HG03159 (cell line): ENCODE results near the gene SIKE1.
"Not testable (repeated sequence)": the region's sequence is repeated elsewhere in the genome, so short reads cannot be mapped to it uniquely, and the experiment has no call there.

Source experiments
- ATAC-seq: cut with Tn5 transposase; IDR thresholded peaks from one replicate; pipeline ENCODE4 v1.9.1; 2021; ENCODE audit warnings: mild to moderate bottlenecking, moderate library complexity; ENCODE audit not compliant: unreplicated experiment

Gene SIKE1

DNA sequence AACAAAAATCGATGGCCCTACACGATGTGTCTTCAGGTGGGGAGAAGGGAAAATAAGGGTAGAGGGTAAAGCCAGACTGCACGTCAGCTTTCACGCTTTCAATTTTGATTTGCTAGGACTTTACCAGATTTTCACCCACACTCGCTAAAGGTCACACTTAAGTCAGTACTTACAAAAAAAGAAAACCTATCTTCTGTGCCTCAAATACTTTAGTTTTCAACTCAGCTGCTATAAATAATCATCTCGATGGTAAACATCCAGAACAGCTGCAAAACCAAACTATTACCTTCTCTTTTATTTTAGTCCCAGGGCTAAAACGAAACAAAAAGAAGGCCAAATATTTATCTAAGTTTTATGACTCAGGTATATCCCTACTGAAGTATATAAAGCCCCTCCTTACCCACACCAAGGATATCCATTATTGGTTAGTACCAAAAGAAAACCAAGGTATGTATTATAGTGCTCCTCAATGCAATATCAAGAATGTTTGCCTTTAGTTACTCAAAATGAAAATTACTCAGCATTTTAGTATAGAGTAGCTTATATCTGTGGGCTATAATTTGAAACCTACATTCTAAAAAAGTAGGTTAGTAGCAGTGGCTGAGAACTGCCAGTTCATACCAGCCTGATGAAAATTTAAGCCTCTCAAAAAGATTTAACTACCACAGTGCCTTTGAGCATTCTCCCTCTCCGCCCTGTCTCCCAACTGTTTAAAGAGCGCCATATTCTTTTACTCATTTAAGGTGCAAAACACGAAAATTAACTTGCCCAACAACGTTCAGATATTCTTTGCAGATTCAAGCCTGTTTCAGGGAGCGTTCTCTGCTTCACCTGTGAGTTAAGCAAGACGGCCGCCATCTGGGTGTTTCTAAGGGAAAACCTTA lies 24.2 kb downstream of the SIKE1 start:
- ATAC-seq, result no peak

DNA sequence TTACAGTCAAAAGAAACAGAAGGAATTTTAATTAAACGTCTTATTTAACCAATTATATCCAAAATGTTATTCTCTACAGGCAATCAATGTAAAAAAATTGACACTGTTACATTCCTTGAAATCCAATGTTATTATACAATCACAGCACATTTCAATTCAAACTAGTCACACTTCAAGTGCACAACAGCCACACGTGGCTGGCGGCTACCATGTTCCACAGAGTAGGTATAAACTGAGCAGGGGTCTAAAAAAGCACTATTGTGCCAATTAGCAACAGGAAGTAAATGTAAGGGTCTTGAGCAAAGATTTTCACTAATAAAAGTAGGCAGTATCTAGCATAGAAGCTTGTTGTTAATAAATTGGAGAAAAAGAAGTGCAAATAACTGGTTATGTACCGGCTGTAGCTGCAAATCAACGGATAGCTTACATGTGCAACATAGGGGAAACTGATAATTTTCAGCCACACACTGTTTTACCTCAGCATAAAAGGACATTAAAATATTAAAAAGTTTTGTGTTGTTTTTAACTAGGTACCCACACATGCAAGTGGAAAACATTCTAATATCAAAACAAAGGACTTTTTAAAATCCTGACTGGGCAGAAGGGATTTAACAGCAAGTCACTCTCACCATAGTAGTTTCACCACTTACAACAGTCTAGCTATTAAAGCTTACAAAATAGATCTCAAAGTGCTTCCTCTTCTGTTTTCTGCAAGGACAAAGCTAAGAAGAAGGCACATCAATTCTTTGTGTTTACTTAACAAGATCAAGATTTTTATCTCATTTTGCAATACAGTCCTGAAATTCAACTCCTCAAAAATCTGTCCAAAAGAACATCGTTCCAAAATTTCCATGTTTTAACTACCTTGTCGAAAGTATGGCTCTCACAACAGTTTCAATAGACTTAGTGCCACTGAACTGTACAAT lies 25.2 kb downstream of the SIKE1 start:
- ATAC-seq, result no peak

DNA sequence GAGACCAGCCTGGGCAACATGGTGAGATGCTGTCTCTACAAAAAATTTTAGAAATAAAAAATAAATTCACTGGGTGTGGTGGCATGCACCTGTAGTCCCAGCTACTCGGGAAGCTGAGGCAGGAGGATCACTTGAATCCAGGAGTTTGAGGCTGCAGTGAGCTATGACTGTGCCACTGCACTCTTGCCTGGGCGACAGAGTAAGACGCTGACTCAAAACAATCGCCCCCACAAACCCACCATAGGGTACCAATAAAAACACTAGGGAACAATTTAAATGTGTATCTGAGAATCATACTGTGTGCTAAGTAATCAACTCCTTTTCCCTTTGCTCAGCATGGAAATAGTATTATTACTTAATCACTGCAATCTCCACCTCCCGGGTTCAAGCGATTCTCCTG lies 26.8 kb downstream of the SIKE1 start:
- not testable (repeated sequence) for ATAC-seq

DNA sequence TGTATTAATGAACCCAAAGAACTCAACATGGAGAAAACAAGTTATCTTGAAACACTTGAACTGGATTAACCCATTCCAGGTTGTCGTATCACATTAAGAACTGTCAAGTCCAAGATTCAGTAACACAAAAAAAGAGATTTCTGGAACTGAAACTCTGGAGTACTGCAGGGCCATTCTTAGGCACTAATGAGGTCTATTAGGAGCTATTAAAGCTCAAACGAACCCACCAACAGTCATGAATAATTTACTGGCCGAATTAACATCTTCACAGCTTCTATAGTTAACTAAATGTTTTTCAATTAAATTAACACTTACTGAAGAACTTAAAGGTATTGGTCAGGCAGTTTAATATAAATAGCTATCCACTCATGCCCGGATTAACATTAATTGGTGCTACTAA lies 27.3 kb downstream of the SIKE1 start:
- ATAC-seq, result no peak

DNA sequence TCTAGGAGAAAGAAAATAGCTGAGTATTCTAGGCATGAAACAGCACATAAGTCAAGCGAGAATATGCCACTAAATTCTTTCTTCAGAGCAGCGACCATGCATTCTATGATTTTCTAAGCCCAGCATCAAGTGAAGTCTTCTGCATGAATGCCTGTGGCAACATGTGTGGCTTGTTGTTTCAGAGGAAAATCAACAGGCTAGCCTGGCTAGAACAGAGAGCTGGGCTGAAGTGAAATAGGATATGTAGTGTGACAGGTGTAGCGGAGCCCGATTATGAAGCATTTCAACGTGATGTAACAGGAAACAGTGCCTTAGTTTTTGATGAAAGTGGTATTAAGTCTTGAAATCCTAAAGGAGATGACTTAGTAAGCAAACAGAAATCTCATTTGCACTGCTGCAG lies 29.7 kb downstream of the SIKE1 start:
- ATAC-seq, result no peak

DNA sequence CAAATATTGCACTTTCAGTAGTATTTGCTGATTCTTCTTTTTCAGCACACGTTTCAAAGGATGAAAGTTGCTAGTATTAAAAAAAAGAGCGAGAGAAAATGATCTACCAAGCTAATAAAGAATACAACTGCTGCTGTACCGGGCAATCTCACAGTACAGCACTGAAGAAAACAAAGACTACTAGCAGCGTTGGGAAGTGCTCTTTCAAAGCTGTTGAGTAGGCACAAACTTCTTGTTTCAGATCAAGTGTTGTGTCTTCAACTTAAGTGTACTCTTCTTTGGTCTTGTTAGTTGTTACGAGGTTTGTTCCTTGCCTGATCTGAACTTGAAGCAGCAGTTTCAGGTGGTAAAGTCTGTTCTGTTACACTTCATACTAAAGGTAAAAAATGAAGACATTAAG lies 30.6 kb downstream of the SIKE1 start:
- no peak for ATAC-seq

DNA sequence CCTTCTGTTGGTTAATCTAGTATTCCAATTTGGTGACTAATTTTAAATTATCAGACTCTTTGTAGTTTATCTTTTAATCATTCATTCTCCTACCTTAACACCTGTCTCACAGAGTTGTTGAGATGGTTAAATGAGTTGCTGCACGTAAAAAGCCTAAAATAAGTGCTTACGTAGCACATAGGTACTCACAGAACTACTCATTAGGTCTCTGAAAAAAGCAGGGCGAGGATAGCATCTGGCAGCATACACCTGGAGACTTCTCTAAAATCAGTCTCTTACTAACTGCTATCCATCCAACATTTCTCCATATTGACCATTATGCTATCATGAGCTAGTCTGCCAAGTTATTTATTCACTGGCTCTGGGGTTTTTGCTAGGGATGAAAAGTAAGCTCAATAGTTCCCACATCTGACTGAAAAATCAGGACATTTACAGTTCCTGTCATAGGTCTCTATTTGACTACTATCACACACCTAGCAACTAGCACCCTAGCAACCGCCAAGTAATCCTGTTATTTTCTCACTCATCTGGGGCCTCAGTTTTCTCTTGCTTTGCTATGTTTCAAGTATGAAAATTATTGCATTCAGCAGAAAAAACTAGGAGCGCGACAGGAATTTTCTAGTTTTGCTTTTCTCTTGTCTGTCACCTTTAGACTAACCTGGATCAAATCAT lies 33.9 kb downstream of the SIKE1 start:
- no peak for ATAC-seq

DNA sequence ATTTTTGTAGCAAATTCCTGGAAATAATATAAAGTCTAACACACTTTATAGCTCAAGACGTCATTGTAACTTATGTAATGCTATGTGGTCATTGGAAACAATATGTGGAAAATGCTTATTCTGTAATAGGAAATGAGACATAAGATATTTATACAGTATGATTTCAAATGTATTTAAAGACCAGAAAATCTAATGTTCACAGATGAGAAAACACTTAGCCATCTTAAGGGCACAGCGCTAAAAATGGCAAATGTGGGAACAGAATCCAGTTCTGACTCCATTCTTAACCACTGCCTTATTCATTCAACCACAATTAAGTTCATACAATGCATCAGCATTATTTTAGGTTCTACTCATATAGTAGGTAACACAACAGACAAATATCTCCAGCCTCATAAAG lies 35.2 kb downstream of the SIKE1 start:
- no peak for ATAC-seq

DNA sequence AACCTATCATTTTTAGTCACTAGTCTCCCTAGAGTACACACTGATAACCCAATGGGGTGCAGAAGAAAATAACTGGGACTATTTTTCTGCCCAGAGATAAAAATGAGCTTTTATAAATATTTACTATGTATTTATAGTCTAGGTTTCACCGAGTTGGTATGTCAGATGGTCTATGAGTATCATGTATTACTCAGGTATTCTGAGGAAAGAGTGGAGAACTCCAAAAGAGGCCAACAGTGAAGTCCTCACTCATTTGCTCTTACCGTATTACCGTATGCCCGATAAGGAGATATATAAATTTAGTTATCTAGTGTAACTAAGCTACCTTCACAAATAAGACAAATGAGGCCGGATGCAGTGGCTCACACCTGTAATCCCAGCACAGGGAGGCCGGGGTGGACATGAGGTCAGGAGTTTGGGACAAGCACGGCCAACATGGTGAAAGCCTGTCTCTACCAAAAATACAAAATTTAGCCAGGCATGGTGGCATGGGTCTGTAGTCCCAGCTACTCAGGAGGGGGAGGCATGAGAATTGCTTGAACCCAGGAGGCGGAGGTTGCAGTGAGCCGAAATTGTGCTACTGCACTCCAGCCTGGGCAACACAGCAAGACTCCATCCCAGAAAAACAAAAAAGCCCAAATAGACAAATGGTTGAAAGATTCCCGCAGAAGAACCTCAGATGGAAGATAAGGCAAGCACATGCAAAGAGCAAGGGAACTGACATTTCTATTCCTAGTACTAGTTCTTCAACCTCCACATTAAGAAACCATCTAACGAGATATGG lies 38.3 kb downstream of the SIKE1 start:
- ATAC-seq, result no peak

DNA sequence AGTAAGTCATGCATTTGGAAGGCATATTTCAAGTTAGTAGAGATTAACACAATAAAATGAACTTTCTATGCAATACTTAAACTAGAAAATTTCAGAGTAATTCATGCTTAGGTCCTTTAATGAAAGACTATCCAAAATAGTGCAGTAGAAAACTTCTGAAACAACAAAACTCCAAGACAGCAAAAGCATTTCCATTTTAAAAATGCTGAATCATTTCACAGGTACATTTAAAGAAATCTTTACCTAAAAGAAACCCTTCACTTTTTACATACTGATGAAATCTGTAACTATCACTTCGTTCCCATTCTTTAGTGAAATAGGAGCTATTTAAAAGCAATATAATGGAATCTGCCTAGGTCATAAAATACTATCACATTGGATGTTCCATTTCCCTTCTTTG lies 40.2 kb downstream of the SIKE1 start:
- ATAC-seq, result no peak

DNA sequence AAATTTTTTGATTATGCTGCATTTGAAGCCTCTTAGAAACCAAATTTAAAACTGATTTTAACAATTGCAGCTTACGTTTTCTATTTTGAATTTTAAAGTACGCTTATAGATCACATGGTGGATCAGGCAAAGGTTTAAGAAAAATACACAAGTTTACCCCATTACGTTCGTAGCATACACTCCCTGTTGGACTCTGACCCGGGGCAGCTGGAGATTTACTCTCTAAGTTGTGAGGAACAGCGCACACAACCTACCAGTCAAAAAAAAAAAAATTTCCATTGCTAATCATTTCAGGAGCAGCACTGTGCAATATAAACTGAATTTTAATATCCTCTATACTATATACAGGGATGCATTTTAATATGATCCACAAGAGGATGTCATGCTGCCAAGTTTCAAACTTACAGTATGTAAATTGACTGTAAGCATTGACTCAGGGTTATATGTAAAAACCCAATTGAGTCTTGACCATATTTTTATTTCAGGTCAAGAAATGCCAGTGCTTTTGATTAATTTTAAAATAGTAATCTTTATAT lies 43.1 kb downstream of the SIKE1 start:
- ATAC-seq, result no peak

DNA sequence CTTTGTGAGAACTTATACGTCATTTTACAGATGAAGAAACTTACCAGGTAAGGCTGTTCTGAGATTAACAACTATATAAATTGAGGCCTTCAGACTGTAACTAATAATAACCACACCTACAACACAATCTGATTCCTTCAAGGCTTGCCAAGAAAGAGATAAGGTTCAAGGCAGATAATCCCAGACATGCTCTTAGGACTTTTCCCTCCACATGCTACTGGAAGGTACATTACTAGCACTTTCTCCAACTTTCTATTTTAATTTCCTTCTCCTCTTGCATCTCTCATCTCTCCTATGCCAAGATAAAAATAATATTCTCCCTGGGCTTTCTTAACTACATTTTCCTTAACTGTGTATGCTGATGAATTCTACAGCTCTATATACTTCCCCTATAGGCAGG lies 45.0 kb downstream of the SIKE1 start:
- ATAC-seq, result no peak

DNA sequence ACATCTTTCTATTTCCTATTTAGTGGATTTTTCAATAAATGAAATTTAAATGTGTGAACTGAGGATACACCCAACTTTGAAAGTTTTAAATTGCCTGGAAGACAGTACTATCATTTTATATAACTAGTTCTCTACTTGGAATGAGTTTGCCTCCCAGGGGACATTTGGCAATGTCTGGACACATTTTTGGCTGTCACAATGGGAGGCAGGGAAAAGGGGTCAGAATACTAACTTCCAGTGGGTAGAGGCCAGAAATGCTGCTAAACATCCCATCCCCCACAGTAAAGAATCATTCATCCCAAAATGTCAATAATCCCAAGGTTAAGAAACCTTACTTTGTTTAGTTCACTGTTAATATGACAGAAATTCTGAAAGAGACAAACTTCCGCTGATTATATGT lies 50.7 kb downstream of the SIKE1 start:
- no peak for ATAC-seq

DNA sequence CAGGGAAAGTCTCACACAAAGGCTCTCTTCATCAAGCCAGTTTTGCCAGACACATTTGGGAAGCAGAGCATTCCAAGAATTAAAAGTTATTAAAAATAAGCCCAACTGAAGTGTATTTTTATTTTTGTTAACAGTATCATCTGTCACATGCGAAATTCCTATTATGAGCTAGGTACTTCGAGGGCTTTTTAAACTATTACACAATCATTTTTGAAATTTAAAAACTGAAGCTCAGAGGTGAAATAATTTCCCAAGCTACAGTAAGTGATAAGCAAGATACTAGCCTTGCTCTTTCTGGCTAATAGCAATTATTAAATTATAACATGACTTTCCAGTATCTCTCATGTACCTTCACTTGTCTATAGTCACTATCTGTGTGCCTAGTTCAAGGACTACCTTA lies 51.9 kb downstream of the SIKE1 start:
- ATAC-seq, result no peak

DNA sequence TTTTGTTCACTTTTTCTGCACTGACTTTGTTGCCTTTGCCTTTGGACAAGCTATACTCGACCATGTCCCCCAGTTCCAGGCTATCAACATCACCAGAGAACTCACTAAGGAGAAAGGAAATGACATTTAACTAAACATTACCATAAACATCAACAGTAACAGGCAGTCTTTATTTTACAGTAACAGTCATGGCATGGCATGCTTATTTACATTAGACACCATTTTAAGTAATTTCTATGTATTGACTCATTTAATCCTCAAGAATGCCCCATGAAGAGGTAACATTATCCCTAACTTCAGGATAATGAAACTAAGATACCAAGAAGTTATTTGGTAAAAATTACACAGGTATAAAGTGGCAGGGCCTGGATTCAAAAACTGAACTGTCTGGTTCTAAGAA lies 55.3 kb downstream of the SIKE1 start:
- no peak for ATAC-seq

DNA sequence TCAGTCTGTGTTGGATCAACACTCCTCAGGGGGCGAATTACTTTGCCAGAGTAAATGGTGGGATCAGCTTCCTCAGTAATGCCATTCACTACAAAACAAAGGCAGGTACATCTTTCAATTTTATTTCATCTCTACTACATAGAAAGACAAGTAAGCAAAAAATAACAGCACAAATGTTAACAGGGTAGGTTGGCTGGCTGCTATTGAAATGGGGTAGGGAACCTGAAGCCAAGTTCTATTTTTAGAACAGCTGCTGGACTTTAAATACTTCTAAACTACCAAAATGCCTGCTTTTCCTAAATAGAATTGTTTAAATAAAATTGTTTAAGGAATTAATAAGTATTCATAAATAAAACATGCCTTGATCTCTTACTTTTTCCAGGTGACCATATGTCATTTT lies 56.6 kb downstream of the SIKE1 start:
- no peak for ATAC-seq

DNA sequence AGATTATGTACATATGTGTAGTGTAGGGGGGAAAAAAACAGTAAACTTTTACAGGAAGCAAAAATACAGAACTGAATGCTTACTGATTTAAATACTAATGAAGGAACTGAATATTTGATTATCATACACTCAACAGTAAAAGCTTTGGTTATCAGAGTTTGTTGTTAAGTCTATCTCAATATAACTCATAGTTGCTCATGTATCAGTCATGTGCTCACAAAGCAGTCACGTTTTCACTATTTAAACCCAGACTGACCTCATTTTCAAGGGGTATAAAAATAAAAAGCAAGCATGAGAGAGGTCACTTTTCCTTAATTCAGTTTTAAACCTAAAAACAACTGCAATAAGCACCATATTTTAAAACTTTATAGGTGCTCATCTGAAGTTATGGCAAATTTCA lies 57.0 kb downstream of the SIKE1 start:
- ATAC-seq, result no peak

DNA sequence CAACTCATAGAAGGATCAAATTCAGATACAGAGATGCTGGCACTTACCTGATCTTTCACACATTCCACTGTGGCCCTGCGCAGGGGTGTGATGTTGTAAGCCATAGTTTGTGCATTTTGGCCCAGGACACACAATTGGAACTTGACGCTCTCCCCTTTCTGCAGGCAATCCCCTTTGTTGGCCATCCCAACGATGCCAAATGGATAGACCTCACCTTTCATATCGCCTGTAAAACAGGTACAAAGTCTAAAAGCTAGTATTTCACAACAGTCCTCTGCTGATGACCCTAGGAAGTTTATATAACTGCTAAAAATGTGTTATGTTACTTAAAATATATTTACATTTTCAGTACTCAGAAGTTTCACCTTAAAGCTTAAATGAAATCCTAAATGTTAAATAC lies 60.0 kb downstream of the SIKE1 start:
- no peak for ATAC-seq
